RWPE1 (cell line): ENCODE data around the gene DHRS12.

Source experiments
- CTCF ChIA-PET: fragments of 350-600 bp; sonication (Branson Sonifier 250); formaldehyde crosslinking; extraction: SDS; loops from one replicate; lab custom pipeline; 2021; lab: Yijun Ruan, JAX
- POLR2A ChIA-PET: fragments of 400-600 bp; formaldehyde crosslinking; extraction: SDS; loops from one replicate; lab custom pipeline; 2020; ENCODE audit warnings: antibody characterized with exemption; ENCODE audit not compliant: low non-redundant PET; lab: Yijun Ruan, JAX
- DNase-seq: peaks from one replicate; pipeline ENCODE4 v3.0.0; 2012; ENCODE audit warnings: low spot score
- H3K27ac ChIP-seq: fragments of 450-650 bp; 2 replicates; pipeline ENCODE4 v1.5.1; 2017
- TF ChIP-seq, protein P1 (sequence below): fragments of 450-650 bp; conservative IDR thresholded peaks from 2 replicates; pipeline ENCODE4 v1.5.1; 2017; ENCODE audit warnings: low read depth, mild to moderate bottlenecking

The DHRS12 gene

DNA sequence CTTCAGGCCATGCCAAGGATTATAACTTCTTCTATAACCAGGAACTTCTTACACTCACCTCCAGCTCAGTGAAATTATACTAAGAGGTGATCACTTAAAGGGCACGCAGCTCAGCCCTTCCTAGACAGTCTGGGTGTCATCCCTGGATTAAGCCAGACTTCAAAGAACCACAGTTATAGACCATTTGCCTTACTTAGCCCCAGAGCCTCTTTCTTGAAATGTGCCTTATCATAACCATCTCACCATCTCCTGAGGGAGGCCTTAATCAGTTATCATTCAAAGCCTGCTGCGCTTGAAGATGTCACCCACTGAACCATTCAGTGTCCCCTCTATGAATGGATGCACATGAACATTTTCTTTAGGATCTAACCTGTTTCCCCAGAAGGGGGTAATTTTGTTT lies 10.1 kb upstream of the DHRS12 start:
- H3K27ac ChIP-seq = no peak overlapping the region
- POLR2A ChIA-PET = no interaction called here

DNA sequence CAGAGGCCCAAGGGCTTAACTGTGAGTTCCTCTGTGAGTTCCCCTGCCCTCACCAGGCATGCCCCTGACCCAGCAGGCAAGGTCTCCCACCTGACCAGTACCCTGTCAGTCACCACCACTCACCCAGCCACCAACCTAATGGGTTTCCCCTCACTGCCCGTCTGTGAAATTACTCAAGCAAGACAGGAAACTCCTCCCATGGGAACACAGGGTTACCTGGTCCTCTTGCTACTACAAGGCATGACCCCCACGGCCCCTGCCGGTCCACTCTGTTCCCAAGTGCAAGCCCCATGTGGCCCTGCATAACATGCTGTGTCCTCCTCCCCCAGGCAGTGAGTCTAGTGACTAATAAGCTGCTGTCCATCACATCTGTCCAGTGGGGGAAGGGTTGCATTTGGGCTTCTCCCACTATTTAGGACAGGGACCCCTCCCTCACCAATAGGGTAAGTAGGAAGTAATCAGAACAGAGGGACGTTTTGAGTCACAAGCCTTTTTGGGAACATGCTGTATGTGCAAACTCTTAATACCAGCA lies 8.0 kb upstream of the DHRS12 start:
- ChIA-PET CTCF (no interaction called here), POLR2A (no interaction called here)
- DNase-seq = no peak
- H3K27ac ChIP-seq = no peak overlapping the region
- TF ChIP-seq, protein P1, sequence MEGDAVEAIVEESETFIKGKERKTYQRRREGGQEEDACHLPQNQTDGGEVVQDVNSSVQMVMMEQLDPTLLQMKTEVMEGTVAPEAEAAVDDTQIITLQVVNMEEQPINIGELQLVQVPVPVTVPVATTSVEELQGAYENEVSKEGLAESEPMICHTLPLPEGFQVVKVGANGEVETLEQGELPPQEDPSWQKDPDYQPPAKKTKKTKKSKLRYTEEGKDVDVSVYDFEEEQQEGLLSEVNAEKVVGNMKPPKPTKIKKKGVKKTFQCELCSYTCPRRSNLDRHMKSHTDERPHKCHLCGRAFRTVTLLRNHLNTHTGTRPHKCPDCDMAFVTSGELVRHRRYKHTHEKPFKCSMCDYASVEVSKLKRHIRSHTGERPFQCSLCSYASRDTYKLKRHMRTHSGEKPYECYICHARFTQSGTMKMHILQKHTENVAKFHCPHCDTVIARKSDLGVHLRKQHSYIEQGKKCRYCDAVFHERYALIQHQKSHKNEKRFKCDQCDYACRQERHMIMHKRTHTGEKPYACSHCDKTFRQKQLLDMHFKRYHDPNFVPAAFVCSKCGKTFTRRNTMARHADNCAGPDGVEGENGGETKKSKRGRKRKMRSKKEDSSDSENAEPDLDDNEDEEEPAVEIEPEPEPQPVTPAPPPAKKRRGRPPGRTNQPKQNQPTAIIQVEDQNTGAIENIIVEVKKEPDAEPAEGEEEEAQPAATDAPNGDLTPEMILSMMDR = no peak

More for the DNA sequence above, 10.1 kb upstream of the DHRS12 start:
- CTCF ChIA-PET = interaction anchor here (0.7 to 1.6 kb wide), 3 partner anchors 18 to 1831 kb away, joined by 4 to 8 read pairs (median 5); no protein-coding TSS in a partner anchor
- TF ChIP-seq, protein P1 = no peak
- no peak for DNase-seq

DNA sequence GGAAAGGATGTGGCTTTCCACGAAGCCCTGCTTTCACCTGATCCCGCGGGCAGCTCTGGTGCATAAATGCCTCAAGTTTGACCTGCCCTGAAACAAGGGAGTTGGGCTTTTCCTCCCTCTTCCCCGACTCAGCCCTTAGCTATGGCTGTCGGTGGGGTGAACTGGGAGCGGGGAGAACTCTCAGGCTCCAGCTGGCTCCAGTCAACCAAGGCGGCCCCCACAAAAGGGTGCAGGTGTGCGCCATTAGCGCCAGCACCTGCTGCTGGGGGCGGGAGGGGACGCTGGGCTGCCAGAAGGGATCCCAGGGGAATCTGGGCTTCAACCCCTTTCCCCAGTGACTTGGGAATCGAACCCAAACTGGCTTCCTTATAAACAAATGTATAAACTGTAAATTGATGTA lies 7.1 kb upstream of the DHRS12 start:
- POLR2A ChIA-PET = no interaction called here
- CTCF ChIA-PET = no interaction called here
- TF ChIP-seq, protein P1 = no peak
- no peak overlapping the region for H3K27ac ChIP-seq
- no peak for DNase-seq

DNA sequence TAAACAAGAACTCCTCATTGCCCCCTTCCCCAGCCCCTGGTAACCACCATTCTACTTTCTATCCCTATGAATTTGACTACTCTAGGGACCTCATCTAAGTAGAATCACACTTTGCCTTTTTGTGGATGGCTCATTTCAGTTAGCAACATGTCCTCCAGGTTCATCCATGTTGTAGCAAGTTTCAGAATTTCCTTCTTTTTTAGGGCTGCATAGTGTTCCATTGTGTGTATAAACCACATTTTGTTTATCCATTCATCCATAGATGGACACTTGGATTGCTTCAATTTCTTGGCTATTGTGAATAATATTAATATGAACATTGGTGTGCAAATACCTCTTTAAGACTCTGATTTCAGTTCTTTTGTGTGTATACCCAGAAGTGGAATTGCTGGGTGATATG lies 4.8 kb upstream of the DHRS12 start:
- no peak overlapping the region for H3K27ac ChIP-seq
- TF ChIP-seq, protein P1 = no peak
- POLR2A ChIA-PET = no interaction called here
- CTCF ChIA-PET = no interaction called here
- DNase-seq = no peak

DNA sequence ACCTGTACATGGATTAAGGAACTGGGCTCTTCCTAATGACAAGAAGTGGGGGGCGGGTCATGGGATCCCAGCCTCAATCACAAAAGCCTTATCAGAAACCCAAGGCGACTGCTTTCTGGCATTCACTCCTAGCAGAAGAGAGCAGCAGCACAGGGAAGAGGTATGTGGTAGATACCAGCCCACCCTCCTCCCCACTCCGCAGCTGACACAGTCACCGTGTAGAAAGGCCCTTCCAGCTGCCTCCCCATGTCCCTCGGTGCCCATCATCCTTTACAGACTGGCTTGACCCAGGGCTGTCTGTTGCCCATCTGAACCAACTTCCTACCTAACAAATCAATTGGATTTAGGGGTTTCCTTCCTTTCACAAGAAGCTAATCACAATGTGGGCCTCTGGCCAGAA lies 3.1 kb upstream of the DHRS12 start:
- CTCF ChIA-PET = no interaction called here
- TF ChIP-seq, protein P1 = no peak

DNA sequence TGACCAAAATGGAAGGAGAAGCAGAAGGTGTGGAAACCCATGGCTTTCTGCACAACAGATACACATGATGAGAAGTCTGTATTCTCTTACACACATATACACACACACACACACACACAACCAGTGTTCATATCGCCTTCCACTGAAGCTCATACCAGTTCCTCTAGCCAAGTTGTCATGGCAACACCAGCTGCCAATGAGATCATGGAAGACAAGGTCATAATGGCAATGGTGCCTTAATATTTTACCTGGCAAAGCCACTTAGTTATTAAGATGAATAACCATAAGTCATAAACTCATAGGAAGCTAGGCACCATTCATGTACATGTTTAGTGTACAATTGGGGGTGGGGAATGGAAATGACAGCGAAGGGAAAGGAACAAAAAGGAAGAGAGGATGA lies 2.6 kb upstream of the DHRS12 start:
- POLR2A ChIA-PET = interaction anchor here (0.6 kb wide), 1 partner anchor 223 kb away, joined by 3 read pairs; no protein-coding TSS in a partner anchor
- H3K27ac ChIP-seq = no peak overlapping the region
- TF ChIP-seq, protein P1 = no peak
- CTCF ChIA-PET = no interaction called here
- DNase-seq = no peak

More for the DNA sequence above, 3.1 kb upstream of the DHRS12 start:
- DNase-seq = no peak
- H3K27ac ChIP-seq = no peak overlapping the region
- POLR2A ChIA-PET = interaction anchor here (0.6 kb wide), 1 partner anchor 224 kb away, joined by 3 read pairs; no protein-coding TSS in a partner anchor
